Activated T-cell treated with anti-CD3 and anti-CD28 coated beads, Interleukin-2, amount 50 U/mL, for 4 hours (primary cell): Measurements from ENCODE around the gene CACNA1G. TPM values are rescaled to one million over a fixed set of nuclear protein-coding genes. Genes with fewer than 3 reads are reported as not detected.

Experiments used
- total RNA-seq, 3 donors: library from RNA; stranded (reverse); gene quantifications; one replicate each; pipeline ENCODE4 v1.2.1, GENCODE V29; 2021

The CACNA1G gene
- total RNA-seq, 3 donors from 2014 or later, result 0.03 TPM; not detected in 2

Other genes with a start within 250 kb of the CACNA1G start
- gene XYLT2, start 214.6 kb upstream of the CACNA1G start, total RNA-seq, result 10 to 100 TPM; 23.8 to 25.0 (median 24.1) TPM
- gene MRPL27, start 187.5 kb upstream of the CACNA1G start, total RNA-seq, result 100 to 1,000 TPM in 2 of 3 donors, 10 to 100 TPM in 1; 85.2 to 109 (median 102) TPM
- gene EME1, start 187.5 kb upstream of the CACNA1G start, total RNA-seq, result 10 to 100 TPM; 12.2 to 13.3 (median 12.6) TPM
- 100 to 1,000 TPM; 153 to 174 (median 159) TPM for gene LRRC59, start 163.2 kb upstream of the CACNA1G start, total RNA-seq
- gene ACSF2, start 134.5 kb upstream of the CACNA1G start, total RNA-seq, result 1 to 10 TPM; 3.7 to 4.3 (median 4.3) TPM
- not detected for gene CHAD, start 91.8 kb upstream of the CACNA1G start, total RNA-seq
- 10 to 100 TPM; 59.9 to 67.7 (median 67.4) TPM for gene RSAD1, start 81.9 kb upstream of the CACNA1G start, total RNA-seq
- under 1 TPM; 0.26 to 0.49 (median 0.30) TPM for gene MYCBPAP, start 52.3 kb upstream of the CACNA1G start, total RNA-seq
- gene EPN3, start 28.0 kb upstream of the CACNA1G start, total RNA-seq, result under 1 TPM in 1 of 3 donors, not detected in 2; 0.30 TPM
- 10 to 100 TPM in 2 of 3 donors, 1 to 10 TPM in 1; 6.5 to 16.9 (median 13.5) TPM for gene SPATA20, start 13.5 kb upstream of the CACNA1G start, total RNA-seq
- gene ABCC3, start 74.2 kb downstream of the CACNA1G start, total RNA-seq, result under 1 TPM; 0.26 to 0.63 (median 0.49) TPM
- 10 to 100 TPM; 54.4 to 61.1 (median 59.1) TPM for gene ANKRD40, start 147.2 kb downstream of the CACNA1G start, total RNA-seq
- 100 to 1,000 TPM in 2 of 3 donors, 10 to 100 TPM in 1; 99.8 to 108 (median 100) TPM for gene LUC7L3, start 158.9 kb downstream of the CACNA1G start, total RNA-seq
- not detected for gene ANKRD40CL, start 206.8 kb downstream of the CACNA1G start, total RNA-seq